HG03025 (cell line): ENCODE data around the gene IL34.
"Not testable (repeated sequence)": the region's sequence is repeated elsewhere in the genome, so short reads cannot be mapped to it uniquely, and the experiment has no call there.

Source experiments
- ATAC-seq: cut with Tn5 transposase; IDR thresholded peaks from one replicate; pipeline ENCODE4 v1.9.1; 2021; ENCODE audit warnings: mild to moderate bottlenecking, moderate library complexity; ENCODE audit not compliant: unreplicated experiment, low FRiP score

Gene IL34

GRCh38 chr16:70656712-70657263 is 10.4 kb downstream of the IL34 start:
- no peak for ATAC-seq

- no peak for ATAC-seq
Measured at GRCh38 chr16:70657956-70658355, 11.6 kb downstream of the IL34 start.

GRCh38 chr16:70658921-70659320 is 12.6 kb downstream of the IL34 start:
- no peak for ATAC-seq

GRCh38 chr16:70659546-70659945 is 13.2 kb downstream of the IL34 start:
- no peak for ATAC-seq

- no peak for ATAC-seq
Measured at GRCh38 chr16:70659953-70660671, 13.8 kb downstream of the IL34 start.

GRCh38 chr16:70660672-70661350 is 14.5 kb downstream of the IL34 start:
- ATAC-seq: no peak

GRCh38 chr16:70661534-70661917 is 15.2 kb downstream of the IL34 start:
- no peak for ATAC-seq

- no peak for ATAC-seq
Measured at GRCh38 chr16:70661918-70662641, 15.7 kb downstream of the IL34 start.

- no peak for ATAC-seq
Measured at GRCh38 chr16:70662991-70663523, 16.7 kb downstream of the IL34 start.

GRCh38 chr16:70663524-70664324 is 17.4 kb downstream of the IL34 start:
- ATAC-seq: no peak

GRCh38 chr16:70664325-70665112 is 18.2 kb downstream of the IL34 start:
- ATAC-seq: no peak

GRCh38 chr16:70665113-70665694 is 18.8 kb downstream of the IL34 start:
- ATAC-seq: no peak

- ATAC-seq: no peak
Measured at GRCh38 chr16:70665806-70666735, 19.7 kb downstream of the IL34 start.

- no peak for ATAC-seq
Measured at GRCh38 chr16:70670175-70670574, 23.8 kb downstream of the IL34 start.

GRCh38 chr16:70670938-70671337 is 24.6 kb downstream of the IL34 start:
- ATAC-seq: not testable (repeated sequence)

GRCh38 chr16:70674221-70675014 is 28.1 kb downstream of the IL34 start:
- ATAC-seq: no peak

- ATAC-seq: no peak
Measured at GRCh38 chr16:70675851-70676513, 29.6 kb downstream of the IL34 start.
